ENCODE data around the gene C15orf62. TPM values are rescaled to one million over a fixed set of nuclear protein-coding genes. Genes with fewer than 3 reads are reported as not detected.

Gene C15orf62
- total RNA-seq, 2 donors from 2014 or later = 0.54 TPM; not detected in 1

DNA sequence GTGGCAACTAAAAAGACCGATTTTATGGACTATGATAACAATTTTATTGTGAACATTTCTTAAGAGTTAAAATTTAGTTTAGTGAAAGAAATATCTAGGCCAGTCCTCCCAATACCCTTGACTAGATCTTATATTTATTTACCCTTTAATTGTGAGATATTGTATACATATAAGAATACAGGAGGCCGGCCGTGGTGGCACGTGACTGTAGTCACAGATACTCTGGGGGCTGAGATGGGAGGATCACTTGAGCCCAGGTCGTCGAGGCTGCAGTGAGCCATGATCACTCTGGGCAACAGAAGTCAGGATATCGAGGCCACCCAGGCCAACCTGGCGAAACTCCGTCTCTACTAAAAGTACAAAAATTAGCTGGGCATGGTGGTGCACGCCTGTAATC is 14.0 kb upstream of the C15orf62 start:
- no peak for TF ChIP-seq CTCF (IDR thresholded peaks at IDR 0.05)
- no peak for DNase-seq (ENCODE audit: low spot score)
- Histone ChIP-seq H3K4me1 (ENCODE audit: control insufficient read depth in 1 of 2, low read depth in 2 of 2) (peaks cover 7 to 20% of the 10 kb centered on the region in 2 donors), H3K27me3 (replicated peaks; ENCODE audit: insufficient read depth) (no peaks in the 10 kb centered on the region), H3K4me3 (peak overlapping the region; percentile 98), H3K27ac (peak overlapping the region; percentile 69), H3K36me3 (peaks cover 14% of the 10 kb centered on the region), H3K9me3 (no peaks in the 10 kb centered on the region)
- ATAC-seq (ENCODE audit: insufficient number of reproducible peaks, low FRiP score, low read depth) = no peak

- H3K9me3 ChIP-seq = no peaks in the 10 kb centered on the region
- no peak for TF ChIP-seq CTCF (IDR thresholded peaks at IDR 0.05)
- H3K27me3 ChIP-seq (replicated peaks; ENCODE audit: insufficient read depth) = no peaks in the 10 kb centered on the region
- peaks cover 2% of the 10 kb centered on the region for H3K36me3 ChIP-seq
- ATAC-seq (ENCODE audit: insufficient number of reproducible peaks, low FRiP score, low read depth) = no peak
- DNase-seq (ENCODE audit: low spot score) = no peak
- no peak overlapping the region for H3K27ac ChIP-seq
- peaks cover 7 to 20% of the 10 kb centered on the region in 2 donors for H3K4me1 ChIP-seq (ENCODE audit: control insufficient read depth in 1 of 2, low read depth in 2 of 2)
- H3K4me3 ChIP-seq = no peak overlapping the region
Measured at GRCh38 chr15:40756938-40757337, 12.8 kb upstream of the C15orf62 start.

GRCh38 chr15:40759961-40760360 is 9.8 kb upstream of the C15orf62 start:
- TF ChIP-seq CTCF (IDR thresholded peaks at IDR 0.05) = no peak
- Histone ChIP-seq H3K36me3 (no peaks in the 10 kb centered on the region), H3K4me1 (ENCODE audit: control insufficient read depth in 1 of 2, low read depth in 2 of 2) (peaks cover 5 to 24% of the 10 kb centered on the region in 2 donors), H3K9me3 (no peaks in the 10 kb centered on the region), H3K27me3 (replicated peaks; ENCODE audit: insufficient read depth) (no peaks in the 10 kb centered on the region), H3K27ac (no peak overlapping the region), H3K4me3 (no peak overlapping the region)
- no peak for ATAC-seq (ENCODE audit: insufficient number of reproducible peaks, low FRiP score, low read depth)
- DNase-seq (ENCODE audit: low spot score) = no peak

DNA sequence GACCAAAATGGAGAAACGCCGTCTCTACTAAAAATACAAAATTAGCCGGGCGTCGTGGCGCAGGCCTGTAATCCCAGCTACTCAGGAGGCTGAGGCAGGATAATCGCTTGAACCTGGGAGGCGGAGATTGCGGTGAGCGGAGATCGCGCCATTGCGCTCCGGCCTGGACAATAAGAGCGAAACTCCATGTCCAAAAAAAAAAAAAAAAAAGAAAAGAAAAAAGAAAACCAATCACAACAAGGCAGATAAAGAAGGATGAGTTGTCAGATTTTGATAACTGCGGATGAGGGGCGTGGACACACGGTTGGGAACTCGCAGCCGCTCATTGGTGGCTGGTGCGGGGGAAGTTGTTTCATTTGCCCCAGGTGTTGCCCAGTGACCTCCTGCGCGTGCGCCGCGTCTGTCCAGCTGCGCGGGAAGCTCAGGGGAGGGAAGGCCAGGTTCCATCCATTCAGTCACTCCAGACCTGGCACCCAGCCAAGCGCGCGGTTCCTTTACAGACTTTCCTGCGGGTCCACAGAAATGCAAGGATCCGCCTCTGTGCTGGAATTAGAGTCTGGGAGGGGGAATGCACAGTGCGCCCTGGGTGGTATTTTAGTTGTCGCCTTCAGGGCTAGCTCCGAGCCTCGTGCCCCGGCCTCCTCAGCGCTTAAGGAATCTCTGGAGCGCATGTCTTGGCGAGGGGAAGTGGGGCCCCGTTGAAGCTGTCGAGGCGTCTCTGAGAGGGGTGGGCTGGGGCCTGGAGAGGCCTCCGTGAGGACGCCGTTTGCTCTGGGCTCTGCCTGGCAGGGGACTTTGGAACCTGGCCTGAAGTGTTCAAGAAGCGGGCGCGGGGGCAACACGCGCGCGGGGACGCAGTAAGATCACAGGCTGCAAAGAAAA is 6.6 kb upstream of the C15orf62 start:
- no peak for TF ChIP-seq CTCF (IDR thresholded peaks at IDR 0.05)
- Histone ChIP-seq H3K4me3 (peak overlapping the region; percentile 79), H3K9me3 (no peaks in the 10 kb centered on the region), H3K36me3 (no peaks in the 10 kb centered on the region), H3K4me1 (ENCODE audit: control insufficient read depth in 1 of 2, low read depth in 2 of 2) (peaks cover 19 to 39% of the 10 kb centered on the region in 2 donors), H3K27me3 (replicated peaks; ENCODE audit: insufficient read depth) (no peaks in the 10 kb centered on the region), H3K27ac (peak overlapping the region; percentile 78 to 88)
- DNase-seq (ENCODE audit: low spot score) = no peak
- ATAC-seq (ENCODE audit: insufficient number of reproducible peaks, low FRiP score, low read depth) = peak; percentile 29

GRCh38 chr15:40763801-40764628 is 5.8 kb upstream of the C15orf62 start, which contains the start of gene GCHFR:
Gene GCHFR, plus strand, starts transcription at chr15:40764068. Its CDS starts 113 bp downstream, at chr15:40764181.
- peak; percentile 41 for TF ChIP-seq CTCF (IDR thresholded peaks at IDR 0.05)
- H3K36me3 ChIP-seq = no peaks in the 10 kb centered on the region

More at GRCh38 chr15:40763801-40764628, 5.8 kb upstream of the C15orf62 start, which contains the start of gene GCHFR:
- peaks cover 19 to 39% of the 10 kb centered on the region in 2 donors for H3K4me1 ChIP-seq (ENCODE audit: control insufficient read depth in 1 of 2, low read depth in 2 of 2)
- no peak for DNase-seq (ENCODE audit: low spot score)
- H3K4me3 ChIP-seq = peak within 1 kb of the TSS; percentile 79
- peak within 1 kb of the TSS; percentile 78 to 88 for H3K27ac ChIP-seq
- H3K9me3 ChIP-seq = no peaks in the 10 kb centered on the region
- ATAC-seq (ENCODE audit: insufficient number of reproducible peaks, low FRiP score, low read depth) = peak; percentile 26
- no peaks in the 10 kb centered on the region for H3K27me3 ChIP-seq (replicated peaks; ENCODE audit: insufficient read depth)

All from thoracic aorta (tissue), 2 donors.